HEK293 (cell line): ENCODE measurements around the gene PXMP2.

Experiments used
- CTCF ChIA-PET: fragments of 350-600 bp; formaldehyde crosslinking; extraction: SDS; loops from one replicate; lab custom pipeline; 2021; ENCODE audit warnings: antibody characterized with exemption; lab: Yijun Ruan, JAX
- POLR2A ChIA-PET: fragments of 300-600 bp; formaldehyde crosslinking; extraction: SDS; loops from one replicate; lab custom pipeline; 2020; ENCODE audit warnings: antibody characterized with exemption, inconsistent platforms; lab: Yijun Ruan, JAX
- H3K27ac ChIP-seq: fragments of 200-500 bp; sonication (Bioruptor generic); 2 replicates; pipeline ENCODE4 v1.5.1; 2014; ENCODE audit warnings: low read depth, low read length, control low read depth, inconsistent platforms; ENCODE audit errors: extremely low read depth
- H3K36me3 ChIP-seq, 2 experiments: fragments of 200-500 bp in 1 of 2; sonication (Bioruptor generic) in 1 of 2; 1 replicate in 1 of 2; 2 replicates in 1 of 2; pipeline ENCODE4 v1.5.1; 2014 to 2017; ENCODE audit warnings: inconsistent platforms in 2 of 2, low read length in 2 of 2; ENCODE audit not compliant: control insufficient read depth in 2 of 2, insufficient read depth in 1 of 2
- H3K4me1 ChIP-seq: fragments of 200-500 bp; sonication (Bioruptor generic); 2 replicates; pipeline ENCODE4 v1.5.1; 2014; ENCODE audit warnings: mild to moderate bottlenecking, low read length, inconsistent platforms; ENCODE audit not compliant: control insufficient read depth, insufficient read depth
- H3K4me3 ChIP-seq: 2 replicates; pipeline ENCODE4 v1.5.1; 2011; ENCODE audit warnings: low read depth, mild to moderate bottlenecking, control low read depth, low read length, moderate library complexity
- H3K9me3 ChIP-seq: fragments of 200-500 bp; sonication (Bioruptor generic); 2 replicates; pipeline ENCODE4 v1.5.1; 2014; ENCODE audit warnings: low read depth, low read length, inconsistent platforms; ENCODE audit not compliant: control insufficient read depth, insufficient read depth
- RBAK ChIP-seq: fragments of 450-650 bp; formaldehyde crosslinking; IDR thresholded peaks from 2 replicates; pipeline ENCODE4 v1.5.1; 2016; ENCODE audit warnings: missing biosample characterization, missing genetic modification characterization
- YY1 ChIP-seq: fragments of 450-650 bp; formaldehyde crosslinking; IDR thresholded peaks from 2 replicates; pipeline ENCODE4 v1.5.1; 2018; ENCODE audit warnings: missing biosample characterization, missing genetic modification characterization
- ZNF138 ChIP-seq: fragments of 450-650 bp; formaldehyde crosslinking; IDR thresholded peaks from 2 replicates; pipeline ENCODE4 v1.5.1; 2016; ENCODE audit warnings: missing biosample characterization, missing genetic modification characterization, borderline replicate concordance
- ZNF16 ChIP-seq: fragments of 450-650 bp; formaldehyde crosslinking; IDR thresholded peaks from 2 replicates; pipeline ENCODE4 v1.5.1; 2016; ENCODE audit warnings: low read depth, missing biosample characterization, missing genetic modification characterization
- ZNF169 ChIP-seq: fragments of 450-650 bp; formaldehyde crosslinking; IDR thresholded peaks from 2 replicates; pipeline ENCODE4 v1.5.1; 2016; ENCODE audit warnings: missing biosample characterization, missing genetic modification characterization
- ZNF211 ChIP-seq: fragments of 450-650 bp; formaldehyde crosslinking; IDR thresholded peaks from 2 replicates; pipeline ENCODE4 v1.5.1; 2016; ENCODE audit warnings: low read depth, missing biosample characterization, missing genetic modification characterization
- ZNF239 ChIP-seq: fragments of 450-650 bp; formaldehyde crosslinking; IDR thresholded peaks from 2 replicates; pipeline ENCODE4 v1.5.1; 2016; ENCODE audit warnings: missing biosample characterization, missing genetic modification characterization
- ZNF274 ChIP-seq, 2 experiments: fragments of 200-500 bp in 1 of 2; fragments of 450-650 bp in 1 of 2; sonication (Bioruptor generic) in 1 of 2; formaldehyde crosslinking in 1 of 2; IDR thresholded peaks; 2 replicates each; pipeline versions ENCODE4 v1.5.1 to v1.6.1; 2014 to 2016; ENCODE audit warnings: borderline replicate concordance in 1 of 2, inconsistent platforms in 1 of 2, low read length in 1 of 2, missing biosample characterization in 1 of 2, missing genetic modification characterization in 1 of 2
- ZNF324 ChIP-seq: fragments of 450-650 bp; formaldehyde crosslinking; IDR thresholded peaks from 2 replicates; pipeline ENCODE4 v1.5.1; 2016; ENCODE audit warnings: missing biosample characterization, missing genetic modification characterization
- ZNF37A ChIP-seq: fragments of 450-650 bp; IDR thresholded peaks from 2 replicates; pipeline ENCODE4 v1.5.1; 2018; ENCODE audit warnings: missing biosample characterization, missing genetic modification characterization
- ZNF426 ChIP-seq: fragments of 450-650 bp; formaldehyde crosslinking; IDR thresholded peaks from 2 replicates; pipeline ENCODE4 v1.5.1; 2017; ENCODE audit warnings: missing biosample characterization, missing genetic modification characterization, mild to moderate bottlenecking, inconsistent platforms, moderate library complexity
- ZNF514 ChIP-seq: fragments of 450-650 bp; formaldehyde crosslinking; IDR thresholded peaks from 2 replicates; pipeline ENCODE4 v1.5.1; 2016; ENCODE audit warnings: missing biosample characterization, missing genetic modification characterization
- ZNF548 ChIP-seq: fragments of 450-650 bp; formaldehyde crosslinking; IDR thresholded peaks from 2 replicates; pipeline ENCODE4 v1.5.1; 2016; ENCODE audit warnings: missing biosample characterization, missing genetic modification characterization
- ZNF555 ChIP-seq: fragments of 450-650 bp; formaldehyde crosslinking; conservative IDR thresholded peaks from 2 replicates; pipeline ENCODE4 v1.5.1; 2017; ENCODE audit warnings: missing biosample characterization, mild to moderate bottlenecking, missing genetic modification characterization, inconsistent platforms
- ZNF624 ChIP-seq: fragments of 450-650 bp; formaldehyde crosslinking; IDR thresholded peaks from 2 replicates; pipeline ENCODE4 v1.5.1; 2017; ENCODE audit warnings: missing biosample characterization, missing genetic modification characterization
- ZSCAN30 ChIP-seq: fragments of 450-650 bp; IDR thresholded peaks from 2 replicates; pipeline ENCODE4 v1.5.1; 2018; ENCODE audit warnings: missing biosample characterization, mild to moderate bottlenecking, missing genetic modification characterization, moderate library complexity
- TF ChIP-seq, protein P1 (sequence below): fragments of 450-650 bp; formaldehyde crosslinking; IDR thresholded peaks from 2 replicates; pipeline ENCODE4 v1.5.1; 2016; ENCODE audit warnings: missing biosample characterization, missing genetic modification characterization, borderline replicate concordance
- TF ChIP-seq, protein P2 (sequence below): fragments of 450-650 bp; formaldehyde crosslinking; IDR thresholded peaks from 2 replicates; pipeline ENCODE4 v1.5.1; 2016; ENCODE audit warnings: missing biosample characterization, missing genetic modification characterization
- TF ChIP-seq, protein P3 (sequence below): fragments of 450-650 bp; formaldehyde crosslinking; IDR thresholded peaks from 2 replicates; pipeline ENCODE4 v1.5.1; 2016; ENCODE audit warnings: missing biosample characterization, missing genetic modification characterization
- TF ChIP-seq, protein P4 (sequence below): fragments of 450-650 bp; formaldehyde crosslinking; IDR thresholded peaks from 2 replicates; pipeline ENCODE4 v1.5.1; 2016; ENCODE audit warnings: missing biosample characterization, missing genetic modification characterization

The PXMP2 gene

DNA sequence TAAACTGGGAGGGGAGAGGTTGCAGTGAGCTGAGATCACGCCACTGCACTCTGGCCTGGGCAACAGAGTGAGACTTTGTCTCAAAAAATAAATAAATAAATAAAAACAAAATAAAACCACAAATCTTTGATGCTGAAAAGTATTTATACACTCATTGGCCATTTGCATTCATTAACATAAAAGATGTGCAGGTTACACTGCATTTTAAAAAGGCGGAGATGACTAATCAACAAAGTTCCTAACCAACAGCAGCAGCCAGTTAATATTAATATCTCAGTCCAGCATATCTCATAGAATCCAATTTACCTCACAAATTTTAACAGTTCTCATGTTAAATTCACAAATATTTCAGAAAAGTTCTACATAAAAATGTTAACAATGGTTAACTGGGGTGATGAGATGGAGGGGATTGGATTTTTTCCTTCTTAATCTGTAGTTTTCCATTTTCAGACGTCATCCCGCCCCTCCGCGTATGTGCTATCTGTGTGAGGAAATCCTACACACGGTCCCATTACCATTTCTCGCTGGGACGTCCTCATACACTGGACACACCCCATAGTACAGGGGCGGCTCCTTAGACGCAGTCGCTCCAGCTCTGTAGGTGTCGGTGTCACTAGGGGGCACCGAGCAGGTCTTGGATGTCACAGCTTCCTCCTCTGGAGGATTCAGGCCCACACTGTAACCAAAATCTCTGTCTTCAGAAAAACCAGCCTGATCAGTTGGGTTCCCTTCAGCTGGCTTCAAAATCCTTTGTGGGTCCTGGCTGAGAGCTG is 67.0 kb downstream of the PXMP2 start:
- no peak overlapping the region for H3K27ac ChIP-seq

More for the DNA sequence above, 67.0 kb downstream of the PXMP2 start:
- no peaks in the 10 kb centered on the region for H3K9me3 ChIP-seq
- ChIA-PET POLR2A (interaction anchor here (1.0 kb wide), 1 partner anchor 13 kb away, joined by 4 read pairs; no protein-coding TSS in a partner anchor), CTCF (interaction anchor here (0.8 kb wide), 1 partner anchor 21 kb away, joined by 3 read pairs; no protein-coding TSS in a partner anchor)
- TF ChIP-seq ZNF239 (no peak), ZNF426 (tag by site-specific recombination) (no peak), ZNF169 (tag by site-specific recombination) (no peak), ZNF37A (tag by site-specific recombination) (no peak), ZNF624 (tag by site-specific recombination) (no peak), ZNF16 (tag by site-specific recombination) (no peak), ZNF211 (tag by site-specific recombination) (no peak), ZNF138 (tag by site-specific recombination) (no peak), ZNF514 (no peak), ZSCAN30 (no peak), ZNF274 (IDR thresholded peaks at IDR 0.05; ENCODE audit: low read length) (no peak), ZNF274 (tag by site-specific recombination; IDR thresholded peaks at IDR 0.05; ENCODE audit: borderline replicate concordance) (no peak), RBAK (no peak), ZNF324 (tag by site-specific recombination) (no peak), YY1 (tag by site-specific recombination) (no peak), ZNF548 (no peak), ZNF555 (no peak)
- TF ChIP-seq, protein P1, sequence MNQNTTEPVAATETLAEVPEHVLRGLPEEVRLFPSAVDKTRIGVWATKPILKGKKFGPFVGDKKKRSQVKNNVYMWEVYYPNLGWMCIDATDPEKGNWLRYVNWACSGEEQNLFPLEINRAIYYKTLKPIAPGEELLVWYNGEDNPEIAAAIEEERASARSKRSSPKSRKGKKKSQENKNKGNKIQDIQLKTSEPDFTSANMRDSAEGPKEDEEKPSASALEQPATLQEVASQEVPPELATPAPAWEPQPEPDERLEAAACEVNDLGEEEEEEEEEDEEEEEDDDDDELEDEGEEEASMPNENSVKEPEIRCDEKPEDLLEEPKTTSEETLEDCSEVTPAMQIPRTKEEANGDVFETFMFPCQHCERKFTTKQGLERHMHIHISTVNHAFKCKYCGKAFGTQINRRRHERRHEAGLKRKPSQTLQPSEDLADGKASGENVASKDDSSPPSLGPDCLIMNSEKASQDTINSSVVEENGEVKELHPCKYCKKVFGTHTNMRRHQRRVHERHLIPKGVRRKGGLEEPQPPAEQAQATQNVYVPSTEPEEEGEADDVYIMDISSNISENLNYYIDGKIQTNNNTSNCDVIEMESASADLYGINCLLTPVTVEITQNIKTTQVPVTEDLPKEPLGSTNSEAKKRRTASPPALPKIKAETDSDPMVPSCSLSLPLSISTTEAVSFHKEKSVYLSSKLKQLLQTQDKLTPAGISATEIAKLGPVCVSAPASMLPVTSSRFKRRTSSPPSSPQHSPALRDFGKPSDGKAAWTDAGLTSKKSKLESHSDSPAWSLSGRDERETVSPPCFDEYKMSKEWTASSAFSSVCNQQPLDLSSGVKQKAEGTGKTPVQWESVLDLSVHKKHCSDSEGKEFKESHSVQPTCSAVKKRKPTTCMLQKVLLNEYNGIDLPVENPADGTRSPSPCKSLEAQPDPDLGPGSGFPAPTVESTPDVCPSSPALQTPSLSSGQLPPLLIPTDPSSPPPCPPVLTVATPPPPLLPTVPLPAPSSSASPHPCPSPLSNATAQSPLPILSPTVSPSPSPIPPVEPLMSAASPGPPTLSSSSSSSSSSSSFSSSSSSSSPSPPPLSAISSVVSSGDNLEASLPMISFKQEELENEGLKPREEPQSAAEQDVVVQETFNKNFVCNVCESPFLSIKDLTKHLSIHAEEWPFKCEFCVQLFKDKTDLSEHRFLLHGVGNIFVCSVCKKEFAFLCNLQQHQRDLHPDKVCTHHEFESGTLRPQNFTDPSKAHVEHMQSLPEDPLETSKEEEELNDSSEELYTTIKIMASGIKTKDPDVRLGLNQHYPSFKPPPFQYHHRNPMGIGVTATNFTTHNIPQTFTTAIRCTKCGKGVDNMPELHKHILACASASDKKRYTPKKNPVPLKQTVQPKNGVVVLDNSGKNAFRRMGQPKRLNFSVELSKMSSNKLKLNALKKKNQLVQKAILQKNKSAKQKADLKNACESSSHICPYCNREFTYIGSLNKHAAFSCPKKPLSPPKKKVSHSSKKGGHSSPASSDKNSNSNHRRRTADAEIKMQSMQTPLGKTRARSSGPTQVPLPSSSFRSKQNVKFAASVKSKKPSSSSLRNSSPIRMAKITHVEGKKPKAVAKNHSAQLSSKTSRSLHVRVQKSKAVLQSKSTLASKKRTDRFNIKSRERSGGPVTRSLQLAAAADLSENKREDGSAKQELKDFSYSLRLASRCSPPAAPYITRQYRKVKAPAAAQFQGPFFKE (tag by site-specific recombination), result no peak
- TF ChIP-seq, protein P2, sequence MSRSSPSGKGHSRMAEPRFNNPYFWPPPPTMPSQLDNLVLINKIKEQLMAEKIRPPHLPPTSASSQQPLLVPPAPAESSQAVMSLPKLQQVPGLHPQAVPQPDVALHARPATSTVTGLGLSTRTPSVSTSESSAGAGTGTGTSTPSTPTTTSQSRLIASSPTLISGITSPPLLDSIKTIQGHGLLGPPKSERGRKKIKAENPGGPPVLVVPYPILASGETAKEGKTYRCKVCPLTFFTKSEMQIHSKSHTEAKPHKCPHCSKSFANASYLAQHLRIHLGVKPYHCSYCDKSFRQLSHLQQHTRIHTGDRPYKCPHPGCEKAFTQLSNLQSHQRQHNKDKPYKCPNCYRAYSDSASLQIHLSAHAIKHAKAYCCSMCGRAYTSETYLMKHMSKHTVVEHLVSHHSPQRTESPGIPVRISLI (tag by site-specific recombination), result no peak
- TF ChIP-seq, protein P3, sequence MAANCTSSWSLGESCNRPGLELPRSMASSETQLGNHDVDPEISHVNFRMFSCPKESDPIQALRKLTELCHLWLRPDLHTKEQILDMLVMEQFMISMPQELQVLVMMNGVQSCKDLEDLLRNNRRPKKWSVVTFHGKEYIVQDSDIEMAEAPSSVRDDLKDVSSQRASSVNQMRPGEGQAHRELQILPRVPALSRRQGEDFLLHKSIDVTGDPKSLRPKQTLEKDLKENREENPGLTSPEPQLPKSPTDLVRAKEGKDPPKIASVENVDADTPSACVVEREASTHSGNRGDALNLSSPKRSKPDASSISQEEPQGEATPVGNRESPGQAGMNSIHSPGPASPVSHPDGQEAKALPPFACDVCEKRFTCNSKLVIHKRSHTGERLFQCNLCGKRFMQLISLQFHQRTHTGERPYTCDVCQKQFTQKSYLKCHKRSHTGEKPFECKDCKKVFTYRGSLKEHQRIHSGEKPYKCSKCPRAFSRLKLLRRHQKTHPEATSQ (tag by site-specific recombination), result no peak
- TF ChIP-seq, protein P4, sequence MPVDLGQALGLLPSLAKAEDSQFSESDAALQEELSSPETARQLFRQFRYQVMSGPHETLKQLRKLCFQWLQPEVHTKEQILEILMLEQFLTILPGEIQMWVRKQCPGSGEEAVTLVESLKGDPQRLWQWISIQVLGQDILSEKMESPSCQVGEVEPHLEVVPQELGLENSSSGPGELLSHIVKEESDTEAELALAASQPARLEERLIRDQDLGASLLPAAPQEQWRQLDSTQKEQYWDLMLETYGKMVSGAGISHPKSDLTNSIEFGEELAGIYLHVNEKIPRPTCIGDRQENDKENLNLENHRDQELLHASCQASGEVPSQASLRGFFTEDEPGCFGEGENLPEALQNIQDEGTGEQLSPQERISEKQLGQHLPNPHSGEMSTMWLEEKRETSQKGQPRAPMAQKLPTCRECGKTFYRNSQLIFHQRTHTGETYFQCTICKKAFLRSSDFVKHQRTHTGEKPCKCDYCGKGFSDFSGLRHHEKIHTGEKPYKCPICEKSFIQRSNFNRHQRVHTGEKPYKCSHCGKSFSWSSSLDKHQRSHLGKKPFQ (tag by site-specific recombination), result no peak
- H3K4me1 ChIP-seq, result no peaks in the 10 kb centered on the region
- peaks cover 58 to 87% of the 10 kb centered on the region in 2 experiments for H3K36me3 ChIP-seq
- H3K4me3 ChIP-seq, result no peak overlapping the region
